HL-60 (cell line): ENCODE data around the gene MAJIN.

Source experiments
- DNase-seq, 2 experiments: peaks; one replicate each; pipeline ENCODE4 v3.0.0-alpha.2; 2010 to 2020; ENCODE audit warnings: low read depth in 1 of 2, low spot score in 1 of 2
- H3K27ac ChIP-seq: fragments of 250-450 bp; sonication (Bioruptor Pico); replicated peaks from 2 replicates; pipeline ENCODE4 v1.5.1; 2020; ENCODE audit warnings: mild to moderate bottlenecking, moderate library complexity
- H3K27me3 ChIP-seq: fragments of 250-450 bp; sonication (Bioruptor Pico); 2 replicates; pipeline ENCODE4 v1.5.1; 2021; ENCODE audit warnings: mild to moderate bottlenecking, moderate library complexity; ENCODE audit not compliant: insufficient read depth, poor library complexity, severe bottlenecking
- H3K4me3 ChIP-seq: replicated peaks from 2 replicates; pipeline ENCODE4 v1.5.1; 2011; ENCODE audit warnings: mild to moderate bottlenecking, control low read depth, low read length; ENCODE audit not compliant: insufficient read depth
- GABPA ChIP-seq: IDR thresholded peaks from 2 replicates; pipeline ENCODE4 v1.6.1; 2012; ENCODE audit warnings: low read depth
- POLR2AphosphoS5 ChIP-seq: IDR thresholded peaks from 2 replicates; pipeline ENCODE4 v1.6.1; 2012; ENCODE audit warnings: low read depth
- SPI1 ChIP-seq: IDR thresholded peaks from 2 replicates; pipeline ENCODE4 v1.6.1; 2012; ENCODE audit warnings: low read depth, mild to moderate bottlenecking, borderline replicate concordance
- long read RNA-seq: library from polyadenylated mRNA; unstranded; transcript quantifications from one replicate; pipeline ENCODE4 v2.0.0, GENCODE V29; 2020
- TF ChIP-seq, protein P1 (sequence below): IDR thresholded peaks from 2 replicates; pipeline ENCODE4 v1.6.1; 2012; ENCODE audit warnings: low read depth; ENCODE audit not compliant: insufficient replicate concordance
- TF ChIP-seq, protein P2 (sequence below): IDR thresholded peaks from one replicate; pipeline ENCODE4 v1.5.1; 2011; ENCODE audit warnings: low read length, control low read depth, inconsistent platforms; ENCODE audit not compliant: insufficient read depth

Gene MAJIN, protein sequence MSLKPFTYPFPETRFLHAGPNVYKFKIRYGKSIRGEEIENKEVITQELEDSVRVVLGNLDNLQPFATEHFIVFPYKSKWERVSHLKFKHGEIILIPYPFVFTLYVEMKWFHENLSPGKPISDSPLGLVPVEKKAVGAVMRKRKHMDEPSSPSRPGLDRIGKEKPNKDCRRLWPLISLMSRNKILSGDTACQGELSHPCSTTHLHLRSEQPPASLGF
- long read RNA-seq: 0 reads

DNA sequence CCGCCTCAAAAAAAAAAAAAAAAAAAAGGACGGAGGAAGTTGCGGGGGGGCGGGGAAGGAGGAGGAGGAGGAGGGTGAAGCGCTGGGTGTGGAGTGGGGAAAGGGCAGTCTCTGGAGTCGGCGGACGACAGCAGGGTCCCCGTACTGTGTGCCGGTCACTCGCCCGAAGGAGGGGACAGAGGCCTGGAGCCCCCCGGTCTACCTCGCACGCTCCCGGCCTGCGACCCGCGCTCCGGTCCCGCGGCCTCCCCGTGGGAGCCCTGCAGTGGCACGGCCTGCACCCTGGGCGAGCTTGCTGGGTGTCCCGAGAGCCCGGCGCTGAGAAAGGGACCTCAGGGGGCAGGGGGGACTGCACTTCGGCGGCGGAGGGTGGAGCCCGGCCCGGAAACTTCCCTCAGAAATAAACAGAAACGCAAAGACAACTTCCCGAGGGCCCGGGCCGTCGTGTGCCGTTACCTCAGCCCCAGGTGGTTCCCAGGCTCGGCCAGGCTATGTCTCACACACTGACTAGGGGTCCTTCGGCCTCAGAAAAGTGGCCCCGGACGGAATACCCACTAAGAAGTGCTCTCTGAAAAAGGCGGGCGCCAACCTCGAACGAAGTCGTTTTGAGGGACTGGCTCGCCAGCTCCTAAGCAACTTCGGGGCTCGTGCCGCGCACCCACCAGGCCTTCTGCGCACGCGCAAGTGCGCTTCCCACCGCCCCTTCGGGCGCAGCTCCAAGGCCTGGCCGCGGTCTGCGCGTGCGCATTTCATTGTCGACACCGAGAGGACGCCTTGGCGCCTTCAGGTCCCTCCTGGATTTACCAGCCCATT, at the start of gene MAJIN:
MAJIN (minus strand) TSS at position 688 of the 813 bp plus-strand sequence. CDS start 12,703 bp downstream, outside the sequence.
- no peak for DNase-seq
- H3K27ac ChIP-seq: no peak within 1 kb of the TSS
- no peak within 1 kb of the TSS for H3K4me3 ChIP-seq
- TF ChIP-seq POLR2AphosphoS5: no peak
- TF ChIP-seq GABPA: no peak
- TF ChIP-seq SPI1: no peak
- TF ChIP-seq, protein P1, sequence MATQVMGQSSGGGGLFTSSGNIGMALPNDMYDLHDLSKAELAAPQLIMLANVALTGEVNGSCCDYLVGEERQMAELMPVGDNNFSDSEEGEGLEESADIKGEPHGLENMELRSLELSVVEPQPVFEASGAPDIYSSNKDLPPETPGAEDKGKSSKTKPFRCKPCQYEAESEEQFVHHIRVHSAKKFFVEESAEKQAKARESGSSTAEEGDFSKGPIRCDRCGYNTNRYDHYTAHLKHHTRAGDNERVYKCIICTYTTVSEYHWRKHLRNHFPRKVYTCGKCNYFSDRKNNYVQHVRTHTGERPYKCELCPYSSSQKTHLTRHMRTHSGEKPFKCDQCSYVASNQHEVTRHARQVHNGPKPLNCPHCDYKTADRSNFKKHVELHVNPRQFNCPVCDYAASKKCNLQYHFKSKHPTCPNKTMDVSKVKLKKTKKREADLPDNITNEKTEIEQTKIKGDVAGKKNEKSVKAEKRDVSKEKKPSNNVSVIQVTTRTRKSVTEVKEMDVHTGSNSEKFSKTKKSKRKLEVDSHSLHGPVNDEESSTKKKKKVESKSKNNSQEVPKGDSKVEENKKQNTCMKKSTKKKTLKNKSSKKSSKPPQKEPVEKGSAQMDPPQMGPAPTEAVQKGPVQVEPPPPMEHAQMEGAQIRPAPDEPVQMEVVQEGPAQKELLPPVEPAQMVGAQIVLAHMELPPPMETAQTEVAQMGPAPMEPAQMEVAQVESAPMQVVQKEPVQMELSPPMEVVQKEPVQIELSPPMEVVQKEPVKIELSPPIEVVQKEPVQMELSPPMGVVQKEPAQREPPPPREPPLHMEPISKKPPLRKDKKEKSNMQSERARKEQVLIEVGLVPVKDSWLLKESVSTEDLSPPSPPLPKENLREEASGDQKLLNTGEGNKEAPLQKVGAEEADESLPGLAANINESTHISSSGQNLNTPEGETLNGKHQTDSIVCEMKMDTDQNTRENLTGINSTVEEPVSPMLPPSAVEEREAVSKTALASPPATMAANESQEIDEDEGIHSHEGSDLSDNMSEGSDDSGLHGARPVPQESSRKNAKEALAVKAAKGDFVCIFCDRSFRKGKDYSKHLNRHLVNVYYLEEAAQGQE: no peak
- TF ChIP-seq, protein P2, sequence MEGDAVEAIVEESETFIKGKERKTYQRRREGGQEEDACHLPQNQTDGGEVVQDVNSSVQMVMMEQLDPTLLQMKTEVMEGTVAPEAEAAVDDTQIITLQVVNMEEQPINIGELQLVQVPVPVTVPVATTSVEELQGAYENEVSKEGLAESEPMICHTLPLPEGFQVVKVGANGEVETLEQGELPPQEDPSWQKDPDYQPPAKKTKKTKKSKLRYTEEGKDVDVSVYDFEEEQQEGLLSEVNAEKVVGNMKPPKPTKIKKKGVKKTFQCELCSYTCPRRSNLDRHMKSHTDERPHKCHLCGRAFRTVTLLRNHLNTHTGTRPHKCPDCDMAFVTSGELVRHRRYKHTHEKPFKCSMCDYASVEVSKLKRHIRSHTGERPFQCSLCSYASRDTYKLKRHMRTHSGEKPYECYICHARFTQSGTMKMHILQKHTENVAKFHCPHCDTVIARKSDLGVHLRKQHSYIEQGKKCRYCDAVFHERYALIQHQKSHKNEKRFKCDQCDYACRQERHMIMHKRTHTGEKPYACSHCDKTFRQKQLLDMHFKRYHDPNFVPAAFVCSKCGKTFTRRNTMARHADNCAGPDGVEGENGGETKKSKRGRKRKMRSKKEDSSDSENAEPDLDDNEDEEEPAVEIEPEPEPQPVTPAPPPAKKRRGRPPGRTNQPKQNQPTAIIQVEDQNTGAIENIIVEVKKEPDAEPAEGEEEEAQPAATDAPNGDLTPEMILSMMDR: no peak
- H3K27me3 ChIP-seq: peaks cover 9% of the 10 kb centered on the region

DNA sequence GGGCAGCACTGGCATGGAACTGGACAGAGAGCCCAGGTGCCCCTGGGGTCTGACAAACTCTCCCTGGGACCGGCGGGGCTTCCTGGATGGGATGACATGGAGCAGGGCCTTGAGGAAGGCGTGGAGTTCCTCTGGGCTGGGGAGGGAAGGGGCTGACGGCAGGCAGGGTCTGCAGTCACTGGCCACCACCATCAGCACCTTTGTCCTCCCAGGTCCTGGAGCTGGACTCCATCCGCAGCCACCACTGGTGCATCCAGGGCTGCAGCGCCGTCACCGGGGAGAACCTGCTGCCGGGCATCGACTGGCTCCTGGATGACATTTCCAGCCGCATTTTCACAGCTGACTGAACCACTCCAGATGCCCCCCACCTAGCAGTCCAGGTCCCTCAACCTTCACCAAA, 49.6 kb upstream of the MAJIN start:
- TF ChIP-seq POLR2AphosphoS5: no peak
- TF ChIP-seq GABPA: no peak
- TF ChIP-seq, protein P2: no peak
- no peak for TF ChIP-seq SPI1
- TF ChIP-seq, protein P1: no peak
- H3K27ac ChIP-seq: no peak overlapping the region
- no peak for DNase-seq
- H3K4me3 ChIP-seq: no peak overlapping the region
- no peaks in the 10 kb centered on the region for H3K27me3 ChIP-seq

DNA sequence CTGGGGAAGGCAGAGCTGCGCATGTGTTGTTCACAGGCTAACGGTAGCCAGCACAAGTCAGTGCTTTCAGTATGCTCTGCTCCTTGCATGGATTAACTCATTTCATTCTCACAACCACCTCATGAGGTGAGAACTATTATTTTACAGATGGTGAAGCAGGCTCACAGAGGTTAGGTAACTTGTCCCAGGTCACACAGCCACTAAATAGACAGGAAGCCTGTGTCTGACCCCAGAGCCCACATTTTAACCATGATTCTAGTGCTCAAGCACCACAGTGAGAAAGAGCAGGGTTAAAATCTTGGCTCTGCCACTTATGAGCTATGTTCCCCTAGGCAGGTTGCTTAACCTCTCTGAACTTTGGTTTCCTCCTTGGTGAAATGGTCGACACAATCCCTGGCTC, 49.1 kb upstream of the MAJIN start:
- no peak overlapping the region for H3K27ac ChIP-seq
- TF ChIP-seq, protein P2: no peak
- no peaks in the 10 kb centered on the region for H3K27me3 ChIP-seq
- no peak for DNase-seq
- H3K4me3 ChIP-seq: no peak overlapping the region
